Spleen (tissue), 11 donors: Measurements from ENCODE around the gene C8B. TPM values are rescaled to one million over a fixed set of nuclear protein-coding genes. Genes with fewer than 3 reads are reported as not detected.
A peak's percentile ranks its signal among the peaks of the same experiment; 100 is the strongest.

Source experiments
- DNase-seq: peaks from one replicate; pipeline ENCODE4 v3.0.0-alpha.2; 2020
- H3K27ac ChIP-seq, 8 donors: fragments of 200-600 bp; sonication (generic) in 7 of 8; 1 replicate in 4 of 8; 2 replicates in 4 of 8; pipeline versions ENCODE4 v1.5.0 to v1.8.0; 2016 to 2021; ENCODE audit warnings: inconsistent platforms in 4 of 8, mild to moderate bottlenecking in 4 of 8, moderate library complexity in 1 of 8
- H3K27me3 ChIP-seq, 7 donors: fragments of 200-600 bp; sonication (generic) in 6 of 7; replicated peaks in 1 of 7; 1 replicate in 4 of 7; 2 replicates in 3 of 7; pipeline versions ENCODE4 v1.5.0 to v1.8.0; 2016 to 2021; ENCODE audit warnings: inconsistent platforms in 3 of 7, mild to moderate bottlenecking in 1 of 7
- H3K36me3 ChIP-seq, 6 donors: fragments of 200-600 bp; sonication (generic) in 5 of 6; 1 replicate in 4 of 6; 2 replicates in 2 of 6; pipeline versions ENCODE4 v1.5.0 to v1.8.0; 2016 to 2021; ENCODE audit warnings: inconsistent platforms in 2 of 6
- H3K4me1 ChIP-seq, 6 donors: fragments of 200-600 bp; sonication (generic) in 5 of 6; 1 replicate in 3 of 6; 2 replicates in 3 of 6; pipeline versions ENCODE4 v1.5.0 to v1.8.0; 2016 to 2021; ENCODE audit warnings: inconsistent platforms in 3 of 6
- H3K4me3 ChIP-seq, 8 donors: fragments of 200-600 bp; sonication (generic) in 7 of 8; 1 replicate in 4 of 8; 2 replicates in 4 of 8; pipeline versions ENCODE4 v1.5.0 to v1.8.0; 2016 to 2021; ENCODE audit warnings: inconsistent platforms in 4 of 8, mild to moderate bottlenecking in 4 of 8, moderate library complexity in 2 of 8
- H3K9me3 ChIP-seq, 8 donors: fragments of 200-600 bp; sonication (generic) in 7 of 8; 1 replicate in 4 of 8; 2 replicates in 4 of 8; pipeline versions ENCODE4 v1.5.0 to v1.8.0; 2016 to 2021; ENCODE audit warnings: inconsistent platforms in 4 of 8
- POLR2A ChIP-seq, 3 donors: fragments of 450-650 bp; IDR thresholded peaks; one replicate each; pipeline ENCODE4 v1.5.1; 2017; ENCODE audit warnings: antibody characterized with exemption in 3 of 3, mild to moderate bottlenecking in 1 of 3
- POLR2AphosphoS5 ChIP-seq, 3 donors: sonication (generic); formaldehyde crosslinking; IDR thresholded peaks; one replicate each; pipeline ENCODE4 v1.5.1; 2017; ENCODE audit warnings: antibody characterized with exemption in 3 of 3
- WGBS, 5 donors: extraction: QIAGEN DNeasy Blood & Tissue Kit in 3 of 5; methylation state at CpG; one replicate each; pipeline versions ENCODE4 v1.1.5 to v1.1.7; 2013 to 2018; 5-methylcytosine and 5-hydroxymethylcytosine counted together
- intact Hi-C: fragments of 100-400 bp; cut with DNase I; formaldehyde crosslinking; loops from one replicate; pipeline ENCODE4 v1.15.0; 2023; ENCODE audit warnings: low total_unique reads
- polyA plus RNA-seq, 3 donors: library from polyadenylated mRNA; stranded (reverse); fragments of 200-250 nt; gene quantifications; one replicate each; pipeline ENCODE4 v1.2.1, GENCODE V29; 2013
- total RNA-seq, 7 donors: library from RNA; depleted of rRNA in 3 of 7; stranded (reverse); fragments of >200 nt in 3 of 7; fragmentation: NEBNext Ultra II Directional in 4 of 7; extraction: Animal tissue kit (Norgen Biotek cat#: 25700) in 4 of 7; gene quantifications; one replicate each; pipeline versions ENCODE4 v1.1.0 to v1.2.1, GENCODE V29; 2016 to 2021
- TF ChIP-seq, protein P1 (sequence below), 11 experiments: fragments of 200-600 bp in 7 of 11; fragments of 450-650 bp in 4 of 11; sonication (generic) in 4 of 11; IDR thresholded peaks in 8 of 11; conservative IDR thresholded peaks in 3 of 11; 1 replicate in 7 of 11; 2 replicates in 4 of 11; pipeline versions ENCODE4 v1.4.0 to v1.8.0; 2016 to 2021; ENCODE audit warnings: antibody characterized with exemption in 11 of 11, inconsistent platforms in 4 of 11, mild to moderate bottlenecking in 1 of 11
- donor health status: healthy with polysubstance abuse.
- donor health status: DM: no; HTN: no; CAD: no; lungs with moderate emphysema.
- donor health status: DM: no; HTN: no; CAD: no.
- donor health status: Bipolar disorder and iron deficiency.
- donor health status: healthy.
- donor health status: DM: no; HTN: no; CAD: no.
- donor health status: DM: yes; HTN: yes; CAD: no.

C8B gene
- total and polyA plus RNA-seq, 10 donors = not detected

DNA sequence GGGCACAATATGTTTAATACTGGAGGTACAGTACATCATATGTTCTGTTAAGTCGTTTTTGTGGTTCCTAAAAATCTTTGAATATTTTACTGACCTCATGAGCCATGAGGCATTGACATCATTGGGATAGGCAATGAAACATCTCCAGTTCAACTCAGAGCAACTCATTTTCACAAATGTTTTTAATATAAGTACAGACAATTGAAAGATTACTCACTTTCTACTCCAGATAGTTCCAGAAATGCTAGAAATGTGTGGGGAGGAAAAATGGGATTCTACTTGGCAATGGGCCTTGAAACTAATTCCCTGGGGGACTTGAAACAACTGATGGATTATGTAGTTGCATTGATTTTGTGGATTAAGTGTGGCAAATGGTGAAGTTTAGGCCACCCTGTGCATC is 7.2 kb upstream of the C8B start:
- Histone ChIP-seq H3K36me3 (no peaks in the 10 kb centered on the region), H3K27me3 (peaks cover 0 to 7% (median 0%) of the 10 kb centered on the region in 7 donors), H3K9me3 (peaks cover 0 to 10% (median 0%) of the 10 kb centered on the region in 8 donors), H3K27ac (no peak overlapping the region), H3K4me3 (no peak overlapping the region), H3K4me1 (no peaks in the 10 kb centered on the region)
- intact Hi-C loops = no loop called here
- 40 to 70% (median 62%) methylated on average over 1 of the region's 1 CpG for whole genome bisulfite sequencing, 5 donors
- TF ChIP-seq POLR2A (IDR thresholded peaks at IDR 0.05) = no peak
- no peak for TF ChIP-seq POLR2AphosphoS5 (IDR thresholded peaks at IDR 0.05)
- TF ChIP-seq, protein P1, sequence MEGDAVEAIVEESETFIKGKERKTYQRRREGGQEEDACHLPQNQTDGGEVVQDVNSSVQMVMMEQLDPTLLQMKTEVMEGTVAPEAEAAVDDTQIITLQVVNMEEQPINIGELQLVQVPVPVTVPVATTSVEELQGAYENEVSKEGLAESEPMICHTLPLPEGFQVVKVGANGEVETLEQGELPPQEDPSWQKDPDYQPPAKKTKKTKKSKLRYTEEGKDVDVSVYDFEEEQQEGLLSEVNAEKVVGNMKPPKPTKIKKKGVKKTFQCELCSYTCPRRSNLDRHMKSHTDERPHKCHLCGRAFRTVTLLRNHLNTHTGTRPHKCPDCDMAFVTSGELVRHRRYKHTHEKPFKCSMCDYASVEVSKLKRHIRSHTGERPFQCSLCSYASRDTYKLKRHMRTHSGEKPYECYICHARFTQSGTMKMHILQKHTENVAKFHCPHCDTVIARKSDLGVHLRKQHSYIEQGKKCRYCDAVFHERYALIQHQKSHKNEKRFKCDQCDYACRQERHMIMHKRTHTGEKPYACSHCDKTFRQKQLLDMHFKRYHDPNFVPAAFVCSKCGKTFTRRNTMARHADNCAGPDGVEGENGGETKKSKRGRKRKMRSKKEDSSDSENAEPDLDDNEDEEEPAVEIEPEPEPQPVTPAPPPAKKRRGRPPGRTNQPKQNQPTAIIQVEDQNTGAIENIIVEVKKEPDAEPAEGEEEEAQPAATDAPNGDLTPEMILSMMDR (IDR thresholded peaks at IDR 0.05 in 8 of 11, conservative IDR thresholded peaks at IDR 0.05 in 3 of 11) = no peak
- no peak for DNase-seq

- TF ChIP-seq POLR2A (IDR thresholded peaks at IDR 0.05) = no peak
- TF ChIP-seq POLR2AphosphoS5 (IDR thresholded peaks at IDR 0.05) = no peak
- TF ChIP-seq, protein P1 (IDR thresholded peaks at IDR 0.05 in 8 of 11, conservative IDR thresholded peaks at IDR 0.05 in 3 of 11) = no peak
- no peaks in the 10 kb centered on the region for H3K4me1 ChIP-seq
- intact Hi-C loops = no loop called here
- 85 to 100% (median 90%) methylated on average over 1 of the region's 1 CpG for WGBS, 5 donors
- H3K27ac ChIP-seq = no peak overlapping the region
- no peak for DNase-seq
- no peak overlapping the region for H3K4me3 ChIP-seq
- H3K9me3 ChIP-seq = peaks cover 0 to 10% (median 0%) of the 10 kb centered on the region in 8 donors
- H3K36me3 ChIP-seq = no peaks in the 10 kb centered on the region
- no peaks in the 10 kb centered on the region for H3K27me3 ChIP-seq
Observed at GRCh38 chr1:56970280-56970679, 4.5 kb upstream of the C8B start.

GRCh38 chr1:56968878-56969495 is 3.2 kb upstream of the C8B start:
- intact Hi-C loops = no loop called here
- no peak for DNase-seq
- 88 to 96% (median 94%) methylated on average over 2 of the region's 2 CpGs for WGBS, 5 donors
- Histone ChIP-seq H3K36me3 (no peaks in the 10 kb centered on the region), H3K27ac (no peak overlapping the region), H3K27me3 (no peaks in the 10 kb centered on the region), H3K4me1 (no peaks in the 10 kb centered on the region), H3K4me3 (no peak overlapping the region), H3K9me3 (peaks cover 0 to 10% (median 0%) of the 10 kb centered on the region in 8 donors)
- TF ChIP-seq, protein P1 (IDR thresholded peaks at IDR 0.05 in 8 of 11, conservative IDR thresholded peaks at IDR 0.05 in 3 of 11) = no peak
- TF ChIP-seq POLR2AphosphoS5 (IDR thresholded peaks at IDR 0.05) (no peak), POLR2A (IDR thresholded peaks at IDR 0.05) (no peak)

GRCh38 chr1:56967900-56968832 is 2.4 kb upstream of the C8B start:
- H3K4me1 ChIP-seq = no peaks in the 10 kb centered on the region
- intact Hi-C loops = no loop called here
- no peak overlapping the region for H3K4me3 ChIP-seq
- H3K27me3 ChIP-seq = no peaks in the 10 kb centered on the region
- peaks cover 0 to 10% (median 0%) of the 10 kb centered on the region in 8 donors for H3K9me3 ChIP-seq
- no peaks in the 10 kb centered on the region for H3K36me3 ChIP-seq
- H3K27ac ChIP-seq = no peak overlapping the region
- WGBS, 5 donors = 41 to 49% (median 47%) methylated on average over 15 of the region's 15 CpGs
- no peak for DNase-seq
- TF ChIP-seq POLR2AphosphoS5 (IDR thresholded peaks at IDR 0.05) (no peak), POLR2A (IDR thresholded peaks at IDR 0.05) (no peak)
- TF ChIP-seq, protein P1 (IDR thresholded peaks at IDR 0.05 in 8 of 11, conservative IDR thresholded peaks at IDR 0.05 in 3 of 11) = peak in 2 of 11 experiments; percentile 19 to 21
